Measurements from ENCODE around the gene METTL9. TPM values are rescaled to one million over a fixed set of nuclear protein-coding genes. Genes with fewer than 3 reads are reported as not detected.
"Not testable (repeated sequence)": the region's sequence is repeated elsewhere in the genome, so short reads cannot be mapped to it uniquely, and the experiment has no call there.

METTL9 gene
- total RNA-seq (10 to 100 TPM; 50.0 to 67.8 TPM), polyA plus RNA-seq (10 to 100 TPM; 54.9 to 98.2 TPM)
- long read RNA-seq, donor 1, full-length matches to known transcripts, result 183 of 202 reads
- long read RNA-seq, donor 1, partial matches to known transcripts, result 2 of 202 reads
- long read RNA-seq, donor 1, other reads (novel, unspliced or antisense), result 17 of 202 reads
- long read RNA-seq, donor 2, transcript METTL9-202 (5 exons, 1,817 nt), result minor isoform, 8 of 51 reads
- long read RNA-seq, donor 2, transcript METTL9-201 (5 exons, 3,256 nt), result major isoform, 29 of 51 reads
- long read RNA-seq, donor 2, partial matches to known transcripts, result 7 of 51 reads
- long read RNA-seq, donor 2, other reads (novel, unspliced or antisense), result 7 of 51 reads

GRCh38 chr16:21599122-21600030 is at the start of gene METTL9:
METTL9 (plus strand) TSS chr16:21599577; CDS start chr16:21599734, 157 bp downstream.
- Histone ChIP-seq H3K4me1 (ENCODE audit: control insufficient read depth in 1 of 2, insufficient read depth in 2 of 2, low read length in 2 of 2) (no peaks in the 10 kb centered on the region), H3K36me3 (ENCODE audit: control insufficient read depth in 1 of 2, insufficient read depth in 2 of 2, low read length in 1 of 2) (no peaks in the 10 kb centered on the region), H3K27me3 (ENCODE audit: control insufficient read depth in 1 of 2, insufficient read depth in 2 of 2, low read length in 1 of 2) (no peaks in the 10 kb centered on the region), H3K4me3 (ENCODE audit: low read length in 2 of 2) (peak within 1 kb of the TSS; percentile 74 to 87), H3K9me3 (ENCODE audit: control insufficient read depth, low read length) (no peaks in the 10 kb centered on the region), H3K27ac (ENCODE audit: low read depth in 1 of 2, low read length in 2 of 2) (peak within 1 kb of the TSS; percentile 59 to 77)
- intact Hi-C loops (cut with DNase I), result loop anchor here in 1 of 2 donors (10.0 kb wide), 1 partner anchor 585 kb away; no protein-coding TSS in a partner anchor
- peak; percentile 100 for ATAC-seq (ENCODE audit: low FRiP score)
- WGBS, 2 donors, result 1% methylated on average over 70 to 100 of the region's 100 CpGs
- DNase-seq, result peak; percentile 97

DNA sequence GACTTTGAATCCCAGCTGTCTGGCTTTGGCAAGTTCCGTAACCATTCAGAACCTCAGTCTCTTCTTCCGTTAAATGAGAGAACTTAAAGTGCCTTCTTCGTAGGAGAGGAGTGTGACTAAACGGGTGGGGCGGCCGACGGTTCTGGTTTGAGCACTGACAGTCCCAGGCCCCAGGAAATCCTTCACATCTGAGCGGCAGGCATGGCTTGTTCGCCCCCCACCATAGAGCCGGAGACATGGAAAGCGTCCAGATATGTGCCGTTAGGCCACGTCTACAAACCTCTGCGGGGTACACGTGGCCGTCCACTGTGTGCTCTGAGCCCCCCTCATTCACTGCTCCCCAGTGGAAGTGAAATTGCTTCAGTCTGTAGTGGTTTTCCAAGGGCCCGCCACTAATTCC is 49.4 kb upstream of the METTL9 start:
- 93 to 94% methylated on average over 17 of the region's 17 CpGs for WGBS, 2 donors
- ATAC-seq (ENCODE audit: low FRiP score); H3K36me3 ChIP-seq (ENCODE audit: control insufficient read depth in 1 of 2, insufficient read depth in 2 of 2, low read length in 1 of 2); H3K9me3 ChIP-seq (ENCODE audit: control insufficient read depth, low read length); H3K27ac ChIP-seq (ENCODE audit: low read depth in 1 of 2, low read length in 2 of 2); H3K4me3 ChIP-seq (ENCODE audit: low read length in 2 of 2); H3K4me1 ChIP-seq (ENCODE audit: control insufficient read depth in 1 of 2, insufficient read depth in 2 of 2, low read length in 2 of 2); H3K27me3 ChIP-seq (ENCODE audit: control insufficient read depth in 1 of 2, insufficient read depth in 2 of 2, low read length in 1 of 2): not testable (repeated sequence)
- DNase-seq, result peak in 1 of 2 donors; percentile 68
- intact Hi-C loops (cut with DNase I), result loop anchor here in 1 of 2 donors (10.0 kb wide), 1 partner anchor 385 kb away; no protein-coding TSS in a partner anchor

GRCh38 chr16:21550435-21550834 is 48.9 kb upstream of the METTL9 start:
- H3K9me3 ChIP-seq (ENCODE audit: control insufficient read depth, low read length); H3K4me1 ChIP-seq (ENCODE audit: control insufficient read depth in 1 of 2, insufficient read depth in 2 of 2, low read length in 2 of 2); H3K4me3 ChIP-seq (ENCODE audit: low read length in 2 of 2); H3K27me3 ChIP-seq (ENCODE audit: control insufficient read depth in 1 of 2, insufficient read depth in 2 of 2, low read length in 1 of 2); H3K36me3 ChIP-seq (ENCODE audit: control insufficient read depth in 1 of 2, insufficient read depth in 2 of 2, low read length in 1 of 2); DNase-seq; ATAC-seq (ENCODE audit: low FRiP score); H3K27ac ChIP-seq (ENCODE audit: low read depth in 1 of 2, low read length in 2 of 2): not testable (repeated sequence)
- WGBS, 2 donors, result 35 to 56% methylated on average over 1 of the region's 5 CpGs
- intact Hi-C loops (cut with DNase I), result loop anchor here in 1 of 2 donors (10.0 kb wide), 1 partner anchor 386 kb away; no protein-coding TSS in a partner anchor

GRCh38 chr16:21551076-21551475 is 48.3 kb upstream of the METTL9 start:
- not testable (repeated sequence) for H3K9me3 ChIP-seq (ENCODE audit: control insufficient read depth, low read length); H3K27me3 ChIP-seq (ENCODE audit: control insufficient read depth in 1 of 2, insufficient read depth in 2 of 2, low read length in 1 of 2); H3K36me3 ChIP-seq (ENCODE audit: control insufficient read depth in 1 of 2, insufficient read depth in 2 of 2, low read length in 1 of 2); H3K4me1 ChIP-seq (ENCODE audit: control insufficient read depth in 1 of 2, insufficient read depth in 2 of 2, low read length in 2 of 2); H3K4me3 ChIP-seq (ENCODE audit: low read length in 2 of 2); H3K27ac ChIP-seq (ENCODE audit: low read depth in 1 of 2, low read length in 2 of 2); ATAC-seq (ENCODE audit: low FRiP score)
- WGBS, 2 donors, result 87 to 90% methylated on average over 4 to 5 of the region's 7 CpGs
- DNase-seq, result peak in 1 of 2 donors; percentile 65
- intact Hi-C loops (cut with DNase I), result loop anchor here in 1 of 2 donors (10.0 kb wide), 1 partner anchor 386 kb away; no protein-coding TSS in a partner anchor

DNA sequence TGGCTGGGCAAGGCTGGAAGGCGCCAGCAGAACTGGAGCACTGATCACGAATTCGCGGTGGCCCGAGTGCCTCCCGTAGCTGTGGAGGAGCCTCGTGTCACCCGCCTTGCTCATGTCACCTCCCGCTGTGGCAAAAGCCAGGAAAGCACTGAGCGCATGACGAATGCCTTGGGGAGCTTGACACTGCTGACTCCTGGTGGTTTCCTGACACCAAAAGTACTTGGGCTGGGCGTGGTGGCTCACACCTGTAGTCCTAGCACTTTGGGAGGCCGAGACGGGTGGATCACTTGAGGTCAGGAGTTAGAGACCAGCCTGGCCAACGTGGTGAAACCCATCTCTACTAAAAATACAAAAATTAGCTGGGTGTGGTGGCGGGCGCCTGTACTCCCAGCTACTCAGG is 47.8 kb upstream of the METTL9 start:
- intact Hi-C loops (cut with DNase I), result loop anchor here in 1 of 2 donors (10.0 kb wide), 1 partner anchor 387 kb away; no protein-coding TSS in a partner anchor
- DNase-seq, result peak in 1 of 2 donors; percentile 69
- not testable (repeated sequence) for H3K27me3 ChIP-seq (ENCODE audit: control insufficient read depth in 1 of 2, insufficient read depth in 2 of 2, low read length in 1 of 2); H3K36me3 ChIP-seq (ENCODE audit: control insufficient read depth in 1 of 2, insufficient read depth in 2 of 2, low read length in 1 of 2); ATAC-seq (ENCODE audit: low FRiP score); H3K4me1 ChIP-seq (ENCODE audit: control insufficient read depth in 1 of 2, insufficient read depth in 2 of 2, low read length in 2 of 2); H3K4me3 ChIP-seq (ENCODE audit: low read length in 2 of 2); H3K9me3 ChIP-seq (ENCODE audit: control insufficient read depth, low read length); H3K27ac ChIP-seq (ENCODE audit: low read depth in 1 of 2, low read length in 2 of 2)
- whole genome bisulfite sequencing, 2 donors, result 90 to 92% methylated on average over 13 to 16 of the region's 17 CpGs

DNA sequence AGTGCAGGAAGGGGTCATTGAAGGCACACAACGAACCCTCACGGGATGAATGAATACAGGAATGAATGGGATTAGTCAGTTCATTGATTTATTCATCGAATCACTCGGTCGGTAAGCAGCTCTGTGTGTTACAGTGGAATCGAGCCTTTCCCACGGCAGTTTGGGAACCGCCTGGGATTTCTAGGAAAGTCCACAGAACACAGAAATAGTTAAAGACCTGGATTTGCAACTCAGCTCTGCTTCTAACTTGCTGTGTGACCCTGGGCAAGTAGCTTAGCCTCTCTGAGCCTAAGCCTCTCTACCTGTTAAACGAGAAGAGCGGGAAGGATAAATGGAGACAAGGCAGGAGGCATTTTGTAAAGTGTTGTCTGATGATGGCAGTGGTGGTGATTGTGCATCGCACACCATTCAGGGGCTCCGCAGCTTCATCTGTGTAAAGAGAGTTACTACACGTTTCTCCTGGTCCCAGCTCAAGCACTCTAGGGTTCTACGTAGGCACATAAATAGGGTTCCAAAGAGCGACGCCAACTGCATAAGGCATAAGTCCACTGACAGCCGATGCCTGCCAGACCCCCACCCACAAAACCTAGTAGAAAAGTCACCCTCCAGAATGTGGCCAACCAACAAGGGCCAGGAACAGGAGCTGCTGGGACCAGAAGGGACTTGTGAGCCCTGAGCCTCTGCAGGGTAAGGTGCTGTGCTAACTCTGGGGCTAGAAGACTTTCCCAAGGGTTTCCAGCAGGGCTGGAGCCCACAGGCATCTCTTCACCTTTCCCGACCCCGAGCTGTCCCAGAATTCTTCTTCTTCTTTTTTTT is 45.7 kb upstream of the METTL9 start:
- H3K9me3 ChIP-seq (ENCODE audit: control insufficient read depth, low read length); H3K36me3 ChIP-seq (ENCODE audit: control insufficient read depth in 1 of 2, insufficient read depth in 2 of 2, low read length in 1 of 2); H3K4me1 ChIP-seq (ENCODE audit: control insufficient read depth in 1 of 2, insufficient read depth in 2 of 2, low read length in 2 of 2); H3K4me3 ChIP-seq (ENCODE audit: low read length in 2 of 2); H3K27ac ChIP-seq (ENCODE audit: low read depth in 1 of 2, low read length in 2 of 2); ATAC-seq (ENCODE audit: low FRiP score); H3K27me3 ChIP-seq (ENCODE audit: control insufficient read depth in 1 of 2, insufficient read depth in 2 of 2, low read length in 1 of 2): not testable (repeated sequence)
- intact Hi-C loops (cut with DNase I), result loop anchor here in 1 of 2 donors (10.0 kb wide), 1 partner anchor 389 kb away; no protein-coding TSS in a partner anchor
- 81 to 82% methylated on average over 19 of the region's 19 CpGs for WGBS, 2 donors
- peak in 1 of 2 donors; percentile 72 for DNase-seq

DNA sequence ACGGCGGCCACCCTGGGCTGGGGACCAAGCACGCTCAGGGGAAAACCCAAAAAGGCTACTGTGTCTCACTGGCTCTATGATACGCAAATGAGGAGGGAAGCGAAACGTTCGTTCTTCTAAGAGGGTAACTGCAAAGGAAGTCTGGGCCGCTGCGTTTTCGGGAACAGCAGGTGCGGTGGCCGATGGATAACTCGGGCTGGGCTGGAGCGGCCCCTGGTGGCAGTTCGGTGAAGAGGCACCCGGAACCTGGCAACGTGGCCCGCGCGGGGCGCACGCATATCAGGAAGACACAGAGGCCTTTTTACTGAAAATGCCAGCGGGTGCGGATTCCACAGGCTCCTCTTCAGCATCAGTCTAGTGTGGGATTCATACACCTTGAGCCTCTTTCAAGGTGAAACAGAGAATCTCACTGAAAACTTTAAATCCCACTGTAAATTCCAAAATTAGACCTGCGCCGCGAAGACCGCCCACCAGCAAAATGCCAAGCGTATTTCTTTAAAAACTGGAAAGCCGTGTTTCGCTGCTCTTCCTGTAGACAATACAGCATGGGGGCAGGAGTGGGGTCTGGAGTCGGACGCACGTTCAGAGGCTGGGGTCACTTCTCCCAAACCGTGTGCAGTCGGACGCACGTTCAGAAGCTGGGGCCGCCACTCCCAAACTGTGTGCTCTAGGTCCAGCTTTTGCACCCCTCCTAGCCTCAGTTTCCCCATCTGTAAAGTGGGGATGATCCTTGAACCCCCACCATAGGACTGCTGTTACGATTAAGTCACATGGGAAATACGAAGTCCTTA is 44.4 kb upstream of the METTL9 start:
- 28 to 29% methylated on average over 41 of the region's 41 CpGs for WGBS, 2 donors
- H3K4me1 ChIP-seq (ENCODE audit: control insufficient read depth in 1 of 2, insufficient read depth in 2 of 2, low read length in 2 of 2), result no peaks in the 10 kb centered on the region
- DNase-seq (peak; percentile 86 to 98), ATAC-seq (ENCODE audit: low FRiP score) (peak; percentile 89)
- H3K9me3 ChIP-seq (ENCODE audit: control insufficient read depth, low read length), result no peaks in the 10 kb centered on the region
- intact Hi-C loops (cut with DNase I), result loop anchor here in 1 of 2 donors (10.0 kb wide), 1 partner anchor 390 kb away; no protein-coding TSS in a partner anchor
- no peak overlapping the region for H3K27ac ChIP-seq (ENCODE audit: low read depth in 1 of 2, low read length in 2 of 2)
- no peaks in the 10 kb centered on the region for H3K27me3 ChIP-seq (ENCODE audit: control insufficient read depth in 1 of 2, insufficient read depth in 2 of 2, low read length in 1 of 2)
- no peak overlapping the region for H3K4me3 ChIP-seq (ENCODE audit: low read length in 2 of 2)
- H3K36me3 ChIP-seq (ENCODE audit: control insufficient read depth in 1 of 2, insufficient read depth in 2 of 2, low read length in 1 of 2), result no peaks in the 10 kb centered on the region
